Measurements from ENCODE around the gene BTBD9.
A peak's percentile ranks its signal among the peaks of the same experiment; 100 is the strongest.

Gene BTBD9

DNA sequence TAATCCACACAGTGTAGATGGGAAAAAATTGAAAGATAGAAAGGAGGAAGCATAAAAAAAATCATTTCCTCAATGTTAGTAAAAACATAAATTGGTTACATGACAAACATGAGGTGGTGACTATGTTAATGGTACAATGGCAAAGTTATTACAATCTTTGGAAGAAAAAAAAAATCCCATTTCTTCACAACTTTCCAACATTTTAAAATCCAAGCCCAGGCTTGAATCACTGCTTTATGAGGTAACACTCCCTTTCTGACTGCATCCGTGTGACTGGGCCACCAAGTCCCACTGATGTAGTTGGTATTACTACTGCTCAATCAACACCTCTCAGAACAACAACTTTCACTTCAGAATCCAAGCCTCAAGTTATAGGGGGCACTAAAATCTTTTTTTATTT, 160.4 kb downstream of the BTBD9 start:
- TF ChIP-seq, protein P1, sequence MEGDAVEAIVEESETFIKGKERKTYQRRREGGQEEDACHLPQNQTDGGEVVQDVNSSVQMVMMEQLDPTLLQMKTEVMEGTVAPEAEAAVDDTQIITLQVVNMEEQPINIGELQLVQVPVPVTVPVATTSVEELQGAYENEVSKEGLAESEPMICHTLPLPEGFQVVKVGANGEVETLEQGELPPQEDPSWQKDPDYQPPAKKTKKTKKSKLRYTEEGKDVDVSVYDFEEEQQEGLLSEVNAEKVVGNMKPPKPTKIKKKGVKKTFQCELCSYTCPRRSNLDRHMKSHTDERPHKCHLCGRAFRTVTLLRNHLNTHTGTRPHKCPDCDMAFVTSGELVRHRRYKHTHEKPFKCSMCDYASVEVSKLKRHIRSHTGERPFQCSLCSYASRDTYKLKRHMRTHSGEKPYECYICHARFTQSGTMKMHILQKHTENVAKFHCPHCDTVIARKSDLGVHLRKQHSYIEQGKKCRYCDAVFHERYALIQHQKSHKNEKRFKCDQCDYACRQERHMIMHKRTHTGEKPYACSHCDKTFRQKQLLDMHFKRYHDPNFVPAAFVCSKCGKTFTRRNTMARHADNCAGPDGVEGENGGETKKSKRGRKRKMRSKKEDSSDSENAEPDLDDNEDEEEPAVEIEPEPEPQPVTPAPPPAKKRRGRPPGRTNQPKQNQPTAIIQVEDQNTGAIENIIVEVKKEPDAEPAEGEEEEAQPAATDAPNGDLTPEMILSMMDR (IDR thresholded peaks at IDR 0.05; ENCODE audit: low read length, missing control alignments) = no peak
- DNase-seq (ENCODE audit: low read depth) = no peak
- no peak overlapping the region for H3K4me3 ChIP-seq (replicated peaks; ENCODE audit: low read depth, low read length)

DNA sequence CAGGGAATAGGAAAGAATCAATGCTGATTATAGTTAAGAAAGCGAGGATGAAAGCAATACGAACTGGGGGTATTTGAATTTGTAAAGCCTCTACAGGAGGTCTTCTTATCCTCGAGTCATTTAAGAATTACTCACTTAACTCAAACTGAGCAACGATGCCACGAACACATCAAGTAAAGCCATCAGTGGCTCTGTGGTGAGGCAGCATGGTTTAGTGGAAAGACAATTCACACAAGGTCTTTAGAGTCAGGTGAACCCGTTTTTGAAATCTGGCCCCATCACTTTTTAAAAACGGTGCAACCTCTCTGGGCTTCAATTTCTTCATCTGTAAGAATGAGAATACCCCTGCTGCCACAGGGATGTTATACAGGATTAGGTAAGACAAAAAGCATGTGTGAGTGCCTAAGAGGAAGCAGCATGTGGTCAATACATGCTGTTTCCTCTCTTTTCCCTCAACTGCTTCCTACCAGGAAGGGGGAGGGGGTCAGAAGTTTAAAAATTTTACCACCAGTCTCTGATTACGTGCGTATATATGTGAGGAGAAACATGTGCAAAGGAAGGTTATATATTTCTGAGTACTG, 162.0 kb downstream of the BTBD9 start:
- TF ChIP-seq, protein P1 (IDR thresholded peaks at IDR 0.05; ENCODE audit: low read length, missing control alignments) = no peak
- no peak for DNase-seq (ENCODE audit: low read depth)
- no peak overlapping the region for H3K4me3 ChIP-seq (replicated peaks; ENCODE audit: low read depth, low read length)

DNA sequence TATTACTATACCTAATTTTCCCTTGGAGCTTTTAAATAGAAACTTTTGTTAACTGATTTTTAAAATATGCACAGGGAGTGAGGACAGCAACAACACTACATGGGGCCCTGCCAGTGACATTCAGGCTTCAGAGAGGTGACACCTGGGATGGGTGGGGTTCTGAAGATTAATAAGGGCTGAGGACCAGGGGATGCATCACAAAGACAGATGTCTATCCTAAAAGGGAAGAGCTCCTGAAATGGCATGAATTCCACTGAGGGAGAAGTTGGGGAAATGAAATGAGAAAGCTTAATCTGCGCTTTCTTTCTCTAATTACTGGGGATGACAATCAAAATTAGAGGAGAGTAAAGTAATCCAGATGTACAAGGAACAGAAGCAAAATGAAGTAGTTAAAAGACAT, 162.8 kb downstream of the BTBD9 start:
- no peak overlapping the region for H3K4me3 ChIP-seq (replicated peaks; ENCODE audit: low read depth, low read length)
- DNase-seq (ENCODE audit: low read depth) = no peak
- TF ChIP-seq, protein P1 (IDR thresholded peaks at IDR 0.05; ENCODE audit: low read length, missing control alignments) = no peak

DNA sequence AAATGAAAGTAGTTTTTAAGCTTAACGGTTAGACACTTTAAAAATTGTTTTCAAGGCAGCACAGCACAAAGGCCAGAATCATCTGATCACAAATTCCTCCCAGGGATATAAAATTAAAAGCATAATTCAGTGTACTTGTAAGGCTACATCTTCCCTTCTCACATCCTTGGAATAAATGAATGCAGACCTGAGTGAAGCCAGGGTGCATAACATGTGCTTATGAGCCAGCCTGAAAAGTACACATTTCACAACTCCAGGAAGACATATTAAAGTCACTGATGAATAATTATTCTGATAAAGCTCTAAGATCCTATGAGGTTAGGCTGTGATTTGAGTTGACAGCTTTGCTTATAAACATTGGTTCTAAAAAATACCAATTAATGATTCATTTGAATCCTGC, 163.6 kb downstream of the BTBD9 start:
- TF ChIP-seq, protein P1 (IDR thresholded peaks at IDR 0.05; ENCODE audit: low read length, missing control alignments) = no peak
- no peak overlapping the region for H3K4me3 ChIP-seq (replicated peaks; ENCODE audit: low read depth, low read length)
- no peak for DNase-seq (ENCODE audit: low read depth)

DNA sequence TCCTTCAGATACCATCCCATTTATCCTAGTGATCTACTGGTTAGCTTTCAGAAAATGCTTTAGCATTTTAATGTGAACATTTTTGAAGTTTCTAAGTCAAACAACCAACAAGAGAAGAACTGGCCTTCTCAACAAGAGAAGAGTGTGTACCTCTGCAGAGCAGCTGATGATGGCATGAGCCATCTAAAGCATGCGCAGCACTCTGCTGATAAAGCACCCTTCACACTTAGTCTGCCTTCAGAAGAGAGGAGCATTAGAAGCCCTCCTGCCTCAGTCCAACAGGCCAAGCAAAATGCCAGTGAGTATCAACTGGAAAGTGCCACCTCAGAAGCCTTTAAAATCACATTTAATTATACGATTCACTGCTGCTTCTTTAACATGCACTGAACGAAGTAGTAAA, 169.2 kb downstream of the BTBD9 start:
- H3K4me3 ChIP-seq (replicated peaks; ENCODE audit: low read depth, low read length) = no peak overlapping the region
- TF ChIP-seq, protein P1 (IDR thresholded peaks at IDR 0.05; ENCODE audit: low read length, missing control alignments) = no peak
- no peak for DNase-seq (ENCODE audit: low read depth)

DNA sequence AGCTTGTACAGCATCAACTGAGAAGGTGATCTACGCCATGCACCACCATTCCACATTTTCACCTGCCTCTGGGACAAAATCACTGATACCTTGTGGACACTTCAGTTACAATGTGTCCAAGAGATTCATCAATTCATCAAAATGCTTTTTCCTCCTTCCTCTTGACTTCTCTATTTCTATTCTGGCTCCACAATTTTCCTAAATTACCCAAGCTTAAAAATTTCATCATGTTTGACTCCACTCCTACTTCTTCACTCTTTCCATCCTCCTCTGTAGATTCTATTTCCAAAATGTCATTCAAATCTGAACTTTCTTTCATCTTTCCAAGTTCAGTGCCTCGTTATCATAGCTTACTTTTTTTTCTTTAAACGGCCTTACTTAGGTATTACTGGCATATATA, 172.2 kb downstream of the BTBD9 start:
- H3K4me3 ChIP-seq (replicated peaks; ENCODE audit: low read depth, low read length) = no peak overlapping the region
- TF ChIP-seq, protein P1 (IDR thresholded peaks at IDR 0.05; ENCODE audit: low read length, missing control alignments) = no peak

DNA sequence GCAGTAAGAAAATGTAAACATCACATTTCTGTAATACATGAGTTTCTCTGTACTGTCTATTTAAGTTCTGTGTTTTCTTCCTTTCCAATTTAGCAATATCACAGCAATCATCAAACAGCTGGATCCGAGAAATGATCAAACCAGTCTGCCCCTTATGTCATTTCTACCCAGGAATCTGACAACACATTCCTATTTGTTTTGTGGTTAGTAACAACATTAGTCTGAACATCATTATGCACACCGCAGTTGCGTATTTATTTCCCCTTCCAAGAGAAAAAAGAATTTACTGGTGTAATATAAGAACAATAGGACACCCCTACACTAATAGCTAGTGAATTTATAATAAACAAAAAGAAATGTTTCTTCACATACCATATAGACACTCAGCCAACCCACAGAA, 179.5 kb downstream of the BTBD9 start:
- peak; percentile 14 for DNase-seq (ENCODE audit: low read depth)
- H3K4me3 ChIP-seq (replicated peaks; ENCODE audit: low read depth, low read length) = no peak overlapping the region
- TF ChIP-seq, protein P1 (IDR thresholded peaks at IDR 0.05; ENCODE audit: low read length, missing control alignments) = no peak

More for the DNA sequence above, 172.2 kb downstream of the BTBD9 start:
- DNase-seq (ENCODE audit: low read depth) = no peak

Data from fibroblast of pulmonary artery (primary cell).